Measurements from ENCODE around the gene C10orf53.
"Not testable (repeated sequence)": the region's sequence is repeated elsewhere in the genome, so short reads cannot be mapped to it uniquely, and the experiment has no call there.

Gene C10orf53

GRCh38 chr10:49711481-49711880 lies 32.0 kb downstream of the C10orf53 start:
- no peaks in the 10 kb centered on the region for H3K4me1 ChIP-seq (ENCODE audit: control insufficient read depth, insufficient read depth, low read length)
- H3K36me3 ChIP-seq (ENCODE audit: control insufficient read depth, insufficient read depth, low read length) = no peaks in the 10 kb centered on the region
- H3K27me3 ChIP-seq (ENCODE audit: control insufficient read depth, insufficient read depth, low read length) = 0 out of 2 replicates have a peak, but pooled peaks cover 3% of the 10 kb centered on the region
- H3K9ac ChIP-seq (ENCODE audit: low read length) = no peak overlapping the region
- H3K27ac ChIP-seq (ENCODE audit: low read depth, low read length) = no peak overlapping the region
- H3K9me3 ChIP-seq (ENCODE audit: control insufficient read depth, insufficient read depth, low read depth, low read length) = peaks cover 7% of the 10 kb centered on the region; the same call in 1 of the 2 replicates
- no peak overlapping the region for H3K4me3 ChIP-seq (ENCODE audit: low read depth, low read length)

GRCh38 chr10:49713266-49713665 lies 33.8 kb downstream of the C10orf53 start:
- 0 out of 2 replicates have a peak, but pooled peaks cover under 1% of the 10 kb centered on the region for H3K27me3 ChIP-seq (ENCODE audit: control insufficient read depth, insufficient read depth, low read length)
- H3K4me3 ChIP-seq (ENCODE audit: low read depth, low read length) = no peak overlapping the region
- no peaks in the 10 kb centered on the region for H3K36me3 ChIP-seq (ENCODE audit: control insufficient read depth, insufficient read depth, low read length)
- H3K9ac ChIP-seq (ENCODE audit: low read length) = no peak overlapping the region
- H3K9me3 ChIP-seq (ENCODE audit: control insufficient read depth, insufficient read depth, low read depth, low read length) = peaks cover 7% of the 10 kb centered on the region; the same call in 1 of the 2 replicates
- no peaks in the 10 kb centered on the region for H3K4me1 ChIP-seq (ENCODE audit: control insufficient read depth, insufficient read depth, low read length)
- H3K27ac ChIP-seq (ENCODE audit: low read depth, low read length) = no peak overlapping the region

GRCh38 chr10:49715157-49715556 lies 35.7 kb downstream of the C10orf53 start:
- H3K9me3 ChIP-seq (ENCODE audit: control insufficient read depth, insufficient read depth, low read depth, low read length); H3K36me3 ChIP-seq (ENCODE audit: control insufficient read depth, insufficient read depth, low read length); H3K27ac ChIP-seq (ENCODE audit: low read depth, low read length); H3K4me1 ChIP-seq (ENCODE audit: control insufficient read depth, insufficient read depth, low read length); H3K9ac ChIP-seq (ENCODE audit: low read length); H3K27me3 ChIP-seq (ENCODE audit: control insufficient read depth, insufficient read depth, low read length); H3K4me3 ChIP-seq (ENCODE audit: low read depth, low read length): not testable (repeated sequence)

- Histone ChIP-seq H3K36me3 (ENCODE audit: control insufficient read depth, insufficient read depth, low read length) (no peaks in the 10 kb centered on the region), H3K4me1 (ENCODE audit: control insufficient read depth, insufficient read depth, low read length) (no peaks in the 10 kb centered on the region), H3K4me3 (ENCODE audit: low read depth, low read length) (no peak overlapping the region)
Measured at GRCh38 chr10:49726593-49726992, 47.1 kb downstream of the C10orf53 start.

DNA sequence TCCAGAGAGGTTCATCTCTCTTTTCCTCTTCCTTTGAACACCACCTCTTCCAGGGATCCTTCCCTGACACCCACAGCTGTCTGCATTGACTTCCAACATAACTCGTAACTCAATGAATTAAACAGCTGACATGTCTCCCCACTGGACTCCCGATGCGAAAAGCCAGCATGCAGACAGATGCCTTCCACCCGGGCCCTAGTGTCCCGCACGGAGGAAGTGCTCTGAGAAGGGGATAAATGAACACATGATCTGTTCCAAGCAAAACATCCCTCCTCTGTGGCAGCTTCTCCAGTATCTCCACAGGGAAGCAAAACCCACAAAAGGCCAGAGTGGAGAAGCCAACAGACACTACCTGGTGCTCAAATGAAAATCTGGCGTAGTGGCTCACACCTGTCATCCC lies 54.4 kb downstream of the C10orf53 start:
- Histone ChIP-seq H3K36me3 (ENCODE audit: control insufficient read depth, insufficient read depth, low read length) (peaks cover 29% of the 10 kb centered on the region), H3K4me1 (ENCODE audit: control insufficient read depth, insufficient read depth, low read length) (no peaks in the 10 kb centered on the region), H3K9ac (ENCODE audit: low read length) (no peak overlapping the region), H3K27me3 (ENCODE audit: control insufficient read depth, insufficient read depth, low read length) (no peaks in the 10 kb centered on the region), H3K9me3 (ENCODE audit: control insufficient read depth, insufficient read depth, low read depth, low read length) (no peaks in the 10 kb centered on the region), H3K4me3 (ENCODE audit: low read depth, low read length) (no peak overlapping the region), H3K27ac (ENCODE audit: low read depth, low read length) (no peak overlapping the region)

More at GRCh38 chr10:49726593-49726992, 47.1 kb downstream of the C10orf53 start:
- no peak overlapping the region for H3K27ac ChIP-seq (ENCODE audit: low read depth, low read length)
- no peak overlapping the region for H3K9ac ChIP-seq (ENCODE audit: low read length)
- H3K27me3 ChIP-seq (ENCODE audit: control insufficient read depth, insufficient read depth, low read length) = no peaks in the 10 kb centered on the region
- peaks cover 5% of the 10 kb centered on the region; the same call in 1 of the 2 replicates for H3K9me3 ChIP-seq (ENCODE audit: control insufficient read depth, insufficient read depth, low read depth, low read length)

- no peaks in the 10 kb centered on the region for H3K4me1 ChIP-seq (ENCODE audit: control insufficient read depth, insufficient read depth, low read length)
- H3K36me3 ChIP-seq (ENCODE audit: control insufficient read depth, insufficient read depth, low read length) = peaks cover 34% of the 10 kb centered on the region
- H3K9me3 ChIP-seq (ENCODE audit: control insufficient read depth, insufficient read depth, low read depth, low read length) = no peaks in the 10 kb centered on the region
- no peak overlapping the region for H3K4me3 ChIP-seq (ENCODE audit: low read depth, low read length)
- H3K27me3 ChIP-seq (ENCODE audit: control insufficient read depth, insufficient read depth, low read length) = no peaks in the 10 kb centered on the region
- no peak overlapping the region for H3K27ac ChIP-seq (ENCODE audit: low read depth, low read length)
- H3K9ac ChIP-seq (ENCODE audit: low read length) = no peak overlapping the region
Measured at GRCh38 chr10:49734676-49735075, 55.2 kb downstream of the C10orf53 start.

DNA sequence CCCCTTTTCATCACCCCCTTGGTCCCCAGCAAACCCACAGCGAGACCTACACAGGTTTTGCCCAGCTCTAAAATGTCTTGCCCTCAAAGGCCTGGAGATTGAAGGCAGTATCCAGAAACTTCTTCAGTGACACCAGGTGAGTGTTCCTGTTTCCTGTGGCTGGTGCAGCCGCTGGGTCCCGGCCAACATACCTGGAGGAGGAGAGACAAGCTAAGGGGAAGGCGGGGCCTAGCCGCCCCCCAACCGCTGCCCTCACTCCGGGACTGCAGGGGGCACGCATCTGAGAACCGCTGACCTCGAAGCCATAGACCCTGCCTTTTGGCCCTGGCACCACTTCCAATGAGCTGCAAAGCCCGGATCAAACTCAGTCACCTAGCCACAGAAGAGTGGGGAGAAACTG lies 55.7 kb downstream of the C10orf53 start:
- Histone ChIP-seq H3K9ac (ENCODE audit: low read length) (no peak overlapping the region), H3K27ac (ENCODE audit: low read depth, low read length) (no peak overlapping the region), H3K4me3 (ENCODE audit: low read depth, low read length) (no peak overlapping the region), H3K4me1 (ENCODE audit: control insufficient read depth, insufficient read depth, low read length) (no peaks in the 10 kb centered on the region), H3K36me3 (ENCODE audit: control insufficient read depth, insufficient read depth, low read length) (peaks cover 34% of the 10 kb centered on the region), H3K9me3 (ENCODE audit: control insufficient read depth, insufficient read depth, low read depth, low read length) (no peaks in the 10 kb centered on the region), H3K27me3 (ENCODE audit: control insufficient read depth, insufficient read depth, low read length) (no peaks in the 10 kb centered on the region)

DNA sequence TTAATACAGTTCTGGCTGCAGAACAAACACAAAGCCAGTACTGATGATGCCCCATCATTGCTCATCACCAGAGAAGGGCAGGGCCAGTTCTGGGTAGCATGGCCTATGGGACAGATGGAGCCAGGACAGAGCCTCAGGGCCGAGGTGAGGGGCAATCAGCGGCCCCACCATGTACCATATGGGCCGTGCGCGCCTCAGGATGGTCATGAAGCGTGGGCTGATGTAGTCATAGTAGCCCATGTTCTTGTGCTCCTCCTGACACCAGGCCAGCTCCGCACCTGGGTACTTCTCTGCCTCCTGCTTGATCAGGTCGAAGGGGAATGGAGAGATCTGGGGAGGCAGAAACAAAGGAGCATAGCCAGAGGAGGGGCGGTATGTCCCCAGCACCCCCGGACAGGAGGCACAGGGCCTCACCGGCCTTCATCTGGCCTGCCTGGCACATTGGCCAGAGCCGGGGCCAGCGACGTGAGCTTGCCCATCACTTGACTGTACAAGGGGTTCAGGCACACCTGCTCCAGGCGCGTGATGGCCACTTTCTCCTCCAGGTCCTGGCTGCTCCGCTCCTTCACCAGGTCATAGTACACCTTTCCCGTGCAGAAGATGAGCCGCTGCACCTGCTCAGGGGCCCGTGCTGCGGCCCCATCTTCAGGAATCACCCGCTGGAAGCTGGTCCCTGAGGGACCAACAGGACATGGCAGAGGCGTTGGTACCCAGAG lies 56.6 kb downstream of the C10orf53 start:
- no peak overlapping the region for H3K4me3 ChIP-seq (ENCODE audit: low read depth, low read length)
- H3K9me3 ChIP-seq (ENCODE audit: control insufficient read depth, insufficient read depth, low read depth, low read length) = no peaks in the 10 kb centered on the region
- no peak overlapping the region for H3K27ac ChIP-seq (ENCODE audit: low read depth, low read length)
- H3K27me3 ChIP-seq (ENCODE audit: control insufficient read depth, insufficient read depth, low read length) = no peaks in the 10 kb centered on the region
- no peak overlapping the region for H3K9ac ChIP-seq (ENCODE audit: low read length)
- peaks cover 34% of the 10 kb centered on the region for H3K36me3 ChIP-seq (ENCODE audit: control insufficient read depth, insufficient read depth, low read length)
- no peaks in the 10 kb centered on the region for H3K4me1 ChIP-seq (ENCODE audit: control insufficient read depth, insufficient read depth, low read length)

GRCh38 chr10:49736564-49737113 lies 57.2 kb downstream of the C10orf53 start:
- no peak overlapping the region for H3K27ac ChIP-seq (ENCODE audit: low read depth, low read length)
- no peak overlapping the region for H3K4me3 ChIP-seq (ENCODE audit: low read depth, low read length)
- H3K27me3 ChIP-seq (ENCODE audit: control insufficient read depth, insufficient read depth, low read length) = no peaks in the 10 kb centered on the region
- H3K9ac ChIP-seq (ENCODE audit: low read length) = no peak overlapping the region
- no peaks in the 10 kb centered on the region for H3K9me3 ChIP-seq (ENCODE audit: control insufficient read depth, insufficient read depth, low read depth, low read length)
- no peaks in the 10 kb centered on the region for H3K4me1 ChIP-seq (ENCODE audit: control insufficient read depth, insufficient read depth, low read length)
- H3K36me3 ChIP-seq (ENCODE audit: control insufficient read depth, insufficient read depth, low read length) = peaks cover 36% of the 10 kb centered on the region

- no peaks in the 10 kb centered on the region for H3K9me3 ChIP-seq (ENCODE audit: control insufficient read depth, insufficient read depth, low read depth, low read length)
- H3K9ac ChIP-seq (ENCODE audit: low read length) = no peak overlapping the region
- no peaks in the 10 kb centered on the region for H3K4me1 ChIP-seq (ENCODE audit: control insufficient read depth, insufficient read depth, low read length)
- H3K36me3 ChIP-seq (ENCODE audit: control insufficient read depth, insufficient read depth, low read length) = peaks cover 46% of the 10 kb centered on the region
- H3K27ac ChIP-seq (ENCODE audit: low read depth, low read length) = no peak overlapping the region
- H3K27me3 ChIP-seq (ENCODE audit: control insufficient read depth, insufficient read depth, low read length) = no peaks in the 10 kb centered on the region
- no peak overlapping the region for H3K4me3 ChIP-seq (ENCODE audit: low read depth, low read length)
Measured at GRCh38 chr10:49737474-49738201, 58.2 kb downstream of the C10orf53 start.
